ENCODE results near the gene TBC1D24.
A peak's percentile ranks its signal among the peaks of the same experiment; 100 is the strongest.
"Not testable (repeated sequence)": the region's sequence is repeated elsewhere in the genome, so short reads cannot be mapped to it uniquely, and the experiment has no call there.

The TBC1D24 gene

GRCh38 chr16:2474877-2475412 lies at the start of gene TBC1D24:
Gene TBC1D24 (plus strand): TSS chr16:2475127. CDS start chr16:2496149, 21,022 bp downstream.
- DNase-seq: peak in 12 of 14 donors; percentile 65 to 93 (median 77)

GRCh38 chr16:2425825-2426430 lies 49.0 kb upstream of the TBC1D24 start:
- no peak for DNase-seq

- no peak for DNase-seq
Observed at GRCh38 chr16:2426941-2427361, 48.0 kb upstream of the TBC1D24 start.

- DNase-seq: no peak
Observed at GRCh38 chr16:2427526-2427925, 47.4 kb upstream of the TBC1D24 start.

GRCh38 chr16:2428051-2428783 lies 46.7 kb upstream of the TBC1D24 start:
- DNase-seq: peak in 1 of 14 donors; percentile 35

GRCh38 chr16:2428784-2429033 lies 46.2 kb upstream of the TBC1D24 start:
- DNase-seq: no peak

- DNase-seq: peak; percentile 78 to 98 (median 94)
Observed at GRCh38 chr16:2429034-2429770, 45.7 kb upstream of the TBC1D24 start, which contains the start of gene CCNF. Gene CCNF (plus strand): TSS chr16:2429447. CDS start chr16:2429482, 35 bp downstream.

GRCh38 chr16:2429771-2430663 lies 44.9 kb upstream of the TBC1D24 start:
- DNase-seq: peak in 1 of 14 donors; percentile 32

GRCh38 chr16:2432286-2432685 lies 42.6 kb upstream of the TBC1D24 start:
- DNase-seq: no peak

GRCh38 chr16:2432801-2433505 lies 42.0 kb upstream of the TBC1D24 start:
- DNase-seq: no peak

- not testable (repeated sequence) for DNase-seq
Observed at GRCh38 chr16:2435236-2435635, 39.7 kb upstream of the TBC1D24 start.

GRCh38 chr16:2436110-2436509 lies 38.8 kb upstream of the TBC1D24 start:
- no peak for DNase-seq

GRCh38 chr16:2437032-2437790 lies 37.7 kb upstream of the TBC1D24 start:
- no peak for DNase-seq

GRCh38 chr16:2438121-2438520 lies 36.8 kb upstream of the TBC1D24 start:
- no peak for DNase-seq

GRCh38 chr16:2439598-2439997 lies 35.3 kb upstream of the TBC1D24 start:
- no peak for DNase-seq

GRCh38 chr16:2441143-2441804 lies 33.7 kb upstream of the TBC1D24 start:
- DNase-seq: not testable (repeated sequence)

GRCh38 chr16:2443555-2443954 lies 31.4 kb upstream of the TBC1D24 start:
- DNase-seq: no peak

GRCh38 chr16:2447920-2448583 lies 26.9 kb upstream of the TBC1D24 start:
- no peak for DNase-seq

GRCh38 chr16:2449118-2449517 lies 25.8 kb upstream of the TBC1D24 start:
- DNase-seq: no peak

- peak in 8 of 14 donors; percentile 25 to 81 (median 44) for DNase-seq
Observed at GRCh38 chr16:2450535-2450934, 24.4 kb upstream of the TBC1D24 start.
